ENCODE data around the gene DCP1B.

Gene DCP1B

DNA sequence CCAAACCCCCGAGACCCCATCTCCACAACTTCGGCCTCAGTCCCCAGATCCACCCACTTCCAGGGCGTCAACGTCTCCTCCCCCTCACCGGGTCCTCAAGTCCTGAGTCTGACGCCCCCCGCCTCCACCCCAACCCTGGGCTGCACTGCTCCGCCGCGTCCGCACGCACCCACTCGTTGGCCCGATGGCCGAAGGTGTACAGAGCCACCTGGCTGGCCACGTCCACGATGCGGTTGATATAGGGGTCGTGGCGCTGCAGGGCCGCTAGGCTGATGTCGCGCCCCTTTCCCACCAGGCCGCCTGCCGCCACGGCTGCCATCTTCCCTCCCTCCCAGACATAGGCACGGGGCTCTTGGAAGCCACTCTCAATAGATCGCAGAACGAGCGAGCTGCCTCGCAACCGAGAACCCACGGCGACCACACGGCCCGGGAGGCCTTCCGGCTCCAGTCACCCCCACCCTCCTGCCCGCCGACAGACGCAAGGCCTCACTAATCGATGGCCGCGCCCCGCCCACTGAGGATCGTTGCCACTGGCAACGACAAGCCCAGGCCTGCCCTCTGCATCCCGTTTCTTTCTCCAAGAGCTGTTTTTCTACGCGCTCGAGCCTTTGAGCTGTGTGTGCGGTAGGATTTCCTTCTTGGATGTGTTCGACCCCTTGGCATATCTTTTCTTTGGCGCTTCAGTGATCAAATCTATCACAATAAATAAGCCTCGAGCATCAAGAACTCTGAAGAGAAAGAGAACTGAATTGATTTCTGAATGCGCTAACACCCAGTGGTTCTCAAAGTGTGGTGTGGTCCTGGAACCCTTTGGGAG is at the start of gene DCP1B:
DCP1B (minus strand) TSS at position 345 of the 817 bp plus-strand sequence; CDS start at position 319, 26 bp downstream.
- DNase-seq: peak; percentile 93

DNA sequence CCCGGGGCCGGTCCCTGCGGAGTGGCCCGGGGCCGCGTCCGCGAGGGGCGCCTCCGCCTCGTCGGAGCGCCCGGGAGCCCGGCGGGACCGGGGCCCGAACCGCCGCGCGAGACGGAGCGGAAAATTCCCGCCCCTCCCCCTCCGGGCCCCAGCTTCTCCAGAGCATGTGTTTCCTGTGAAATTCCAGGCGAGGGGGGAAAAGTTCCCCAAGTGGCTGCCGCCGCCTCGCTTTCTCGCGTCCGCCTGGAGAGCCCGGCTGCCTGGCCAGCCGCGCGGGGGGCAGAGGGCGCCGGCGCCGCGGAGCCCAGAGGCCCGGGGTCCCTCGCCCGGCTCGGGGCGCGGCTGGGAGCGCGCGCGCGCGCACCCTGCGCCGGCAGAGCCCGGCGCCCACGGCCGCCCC is 49.4 kb upstream of the DCP1B start:
- DNase-seq: no peak

- DNase-seq: peak; percentile 48
Measured at GRCh38 chr12:2052826-2053678, 48.8 kb upstream of the DCP1B start, which contains the start of gene CACNA1C. CACNA1C (plus strand) TSS chr12:2052987; CDS start chr12:2053563, 576 bp downstream.

GRCh38 chr12:2051700-2052621 is 47.7 kb upstream of the DCP1B start:
- DNase-seq: peak; percentile 8

GRCh38 chr12:2049604-2050540 is 45.6 kb upstream of the DCP1B start:
- no peak for DNase-seq

DNA sequence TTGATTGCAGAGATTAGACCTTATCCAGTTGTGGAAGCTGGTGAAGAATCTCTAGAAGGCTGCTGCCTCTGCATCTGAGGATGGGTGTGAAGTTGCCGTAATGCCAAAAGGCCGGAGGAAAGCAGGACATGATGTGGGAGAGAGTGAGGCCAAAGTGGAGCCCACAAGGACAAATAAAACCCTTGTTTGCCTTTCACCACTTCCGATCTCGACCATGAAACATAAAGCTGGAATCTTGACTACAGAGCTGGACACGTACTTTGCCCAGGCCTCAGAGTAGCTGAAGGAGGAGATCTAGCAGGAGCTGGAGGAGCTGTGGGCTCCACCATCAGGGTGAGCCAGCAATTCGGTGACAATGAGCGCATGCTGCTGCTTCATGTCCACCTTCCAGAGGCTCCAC is 43.5 kb upstream of the DCP1B start:
- no peak for DNase-seq

- DNase-seq: no peak
Measured at GRCh38 chr12:2046957-2047356, 42.7 kb upstream of the DCP1B start.

GRCh38 chr12:2044165-2044564 is 39.9 kb upstream of the DCP1B start:
- no peak for DNase-seq

GRCh38 chr12:2043054-2043453 is 38.8 kb upstream of the DCP1B start:
- no peak for DNase-seq

GRCh38 chr12:2039034-2039433 is 34.8 kb upstream of the DCP1B start:
- no peak for DNase-seq

DNA sequence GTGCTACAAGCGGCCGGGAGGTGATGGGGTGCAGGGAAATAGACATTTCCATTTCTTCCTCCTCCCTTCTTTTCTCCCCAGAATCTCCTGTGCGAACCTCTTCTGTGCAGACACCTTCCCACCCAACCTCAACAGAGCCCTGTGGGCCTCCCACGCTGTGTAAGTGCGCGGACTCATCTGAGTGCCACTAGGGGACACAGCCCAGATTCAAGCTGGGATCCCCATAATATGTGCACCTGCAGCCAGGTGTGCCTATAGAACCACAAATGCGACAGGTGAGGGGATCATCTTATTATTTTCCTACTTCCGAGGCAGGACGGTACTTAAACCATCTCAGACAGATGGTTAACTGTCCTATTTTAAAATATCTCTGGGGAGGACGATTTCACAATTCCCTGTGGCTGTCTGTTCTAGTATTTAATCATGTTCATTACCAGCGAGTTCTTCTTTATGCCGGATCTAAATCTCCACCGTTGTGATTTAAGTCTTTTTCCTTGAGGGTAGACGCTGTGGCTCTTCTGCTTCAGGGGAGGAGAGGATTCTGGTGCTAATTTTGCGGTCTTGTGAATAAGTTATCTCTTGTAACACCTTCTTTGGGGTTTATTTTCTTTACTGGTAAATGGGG is 31.3 kb upstream of the DCP1B start:
- no peak for DNase-seq

DNA sequence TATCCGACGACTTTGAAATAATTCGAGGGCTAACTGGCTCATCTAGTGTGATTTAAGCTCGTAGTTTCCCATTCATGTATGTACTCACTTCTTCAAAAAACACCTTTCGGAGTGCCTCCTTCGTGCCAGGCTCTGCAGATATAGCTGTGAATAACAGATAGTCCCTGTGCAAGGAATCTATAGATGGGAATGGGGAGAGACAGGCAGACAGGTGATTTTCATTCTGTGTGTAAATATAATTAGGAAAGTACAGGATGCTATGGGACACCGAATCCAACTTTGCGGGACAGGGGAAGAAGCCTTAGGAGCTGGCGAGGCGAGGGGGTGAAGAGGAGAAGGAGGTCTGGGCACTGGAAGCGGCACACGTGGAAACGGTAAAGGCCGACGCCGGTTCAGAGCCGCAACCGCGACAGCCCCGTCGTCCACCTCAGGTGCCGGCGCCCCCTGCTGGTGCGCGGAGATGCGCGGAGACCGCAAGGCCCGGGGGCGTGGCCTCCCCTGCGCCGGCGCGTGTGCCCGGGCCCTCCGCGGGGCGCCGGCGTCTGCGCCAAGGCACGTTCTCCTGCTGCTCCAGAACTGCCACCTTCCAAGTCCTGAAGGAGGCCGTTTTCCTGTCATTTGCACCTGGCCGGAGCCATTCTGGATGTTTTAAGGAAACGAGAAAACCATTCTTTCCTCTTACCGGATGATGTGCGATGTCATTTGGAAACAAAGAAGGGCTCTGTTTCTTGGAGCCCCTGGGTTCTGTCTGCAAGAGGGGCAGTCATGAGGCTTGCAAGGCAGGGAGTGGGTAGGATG is 30.6 kb upstream of the DCP1B start:
- peak; percentile 79 for DNase-seq

DNA sequence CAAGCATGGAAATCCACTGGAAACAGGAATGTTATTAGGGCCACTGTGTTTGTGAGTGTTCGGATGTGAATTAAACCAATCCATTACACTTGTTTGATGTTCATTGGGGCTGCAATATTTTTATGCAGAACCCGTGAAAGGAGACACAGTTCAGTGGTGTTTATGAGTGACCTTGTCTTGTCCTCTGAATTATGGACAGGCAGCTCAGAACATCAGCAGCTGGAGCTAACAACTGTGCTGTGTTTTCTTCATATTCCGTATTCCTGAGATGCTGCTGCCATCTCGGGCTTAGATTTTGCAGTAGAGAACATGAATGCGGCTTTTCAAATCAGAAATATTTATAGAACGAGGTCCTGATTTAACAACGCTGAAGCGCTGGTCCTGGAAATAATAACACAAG is 28.2 kb upstream of the DCP1B start:
- DNase-seq: no peak

GRCh38 chr12:2029851-2030250 is 25.6 kb upstream of the DCP1B start:
- no peak for DNase-seq

DNA sequence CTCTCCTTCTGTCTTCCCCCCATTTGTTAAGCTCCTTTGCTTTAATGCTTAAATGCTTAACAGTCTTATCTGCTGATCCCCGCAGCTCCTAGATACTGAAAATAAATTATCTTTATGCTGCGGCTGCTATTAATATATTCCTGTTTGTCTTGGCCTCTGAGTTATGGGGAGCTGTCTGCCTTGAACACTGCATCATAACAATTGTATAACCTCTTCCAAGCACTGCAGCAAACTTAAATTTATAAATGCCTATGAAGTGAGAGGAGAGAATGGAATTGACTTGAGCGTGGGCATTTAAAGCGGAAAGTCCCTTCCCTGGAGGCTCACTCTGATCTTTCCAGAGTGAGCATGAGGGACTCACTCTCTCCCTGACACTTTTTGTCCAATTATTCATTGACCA is 23.1 kb upstream of the DCP1B start:
- DNase-seq: no peak

DNA sequence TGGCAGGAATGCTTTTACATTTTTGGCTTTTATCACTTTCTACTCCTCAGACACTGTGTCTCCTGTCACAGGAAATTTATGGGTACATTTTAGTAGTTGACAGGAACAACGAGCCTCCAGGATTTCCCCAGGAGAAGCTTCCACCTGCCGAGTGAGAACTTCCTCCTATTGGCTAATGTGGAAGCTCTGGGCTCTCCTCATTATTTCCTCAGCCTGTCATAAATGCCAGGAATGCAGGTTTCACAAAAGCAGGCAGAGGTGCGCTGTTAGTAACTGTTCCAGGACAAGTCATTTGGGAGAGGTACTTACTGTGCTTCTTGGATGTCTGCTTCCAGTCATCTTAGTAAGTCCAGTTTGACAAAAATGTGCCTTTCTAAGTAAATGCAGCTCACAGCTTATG is 19.1 kb upstream of the DCP1B start:
- no peak for DNase-seq

DNA sequence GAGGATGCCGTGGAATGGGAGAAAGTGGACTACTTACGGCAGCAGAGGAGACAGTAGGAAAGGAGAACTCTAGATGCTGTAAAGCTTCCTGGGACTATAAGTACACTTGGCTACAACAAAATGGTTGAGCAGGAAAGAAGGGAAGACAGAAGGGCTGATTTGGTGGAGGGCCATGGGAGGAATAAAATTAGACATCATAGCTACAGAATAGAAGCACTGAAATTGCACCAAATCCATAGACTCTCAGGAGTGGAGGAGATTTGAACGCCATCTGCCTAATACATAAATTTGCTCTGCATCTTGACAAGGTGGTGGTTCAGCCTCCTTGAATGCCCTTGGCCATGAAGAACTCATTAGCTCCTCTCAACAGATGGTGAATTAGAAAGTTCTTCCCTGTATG is 16.3 kb upstream of the DCP1B start:
- no peak for DNase-seq

- DNase-seq: no peak
Measured at GRCh38 chr12:2019126-2019525, 14.9 kb upstream of the DCP1B start.

DNA sequence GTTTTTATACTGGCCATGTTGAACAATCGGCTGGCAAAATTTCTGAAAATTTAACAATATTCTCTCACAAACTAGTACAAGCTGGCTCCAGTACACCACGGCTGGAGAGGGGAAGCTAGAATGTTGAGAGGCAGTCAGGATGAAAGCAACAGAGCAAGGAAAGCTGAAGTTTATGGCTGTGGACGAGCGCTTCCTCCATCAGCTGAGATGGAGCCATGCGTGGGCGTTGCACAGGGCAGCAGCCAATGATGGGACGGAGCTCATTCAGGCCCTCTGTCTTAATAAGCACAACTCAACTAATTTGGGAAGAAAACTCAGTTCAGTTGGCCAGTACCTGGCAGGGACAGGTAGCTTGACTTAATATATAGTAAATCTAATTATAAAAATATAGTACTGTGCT is 14.1 kb upstream of the DCP1B start:
- no peak for DNase-seq

Measured in NCI-H510A treated with DMSO at 0.1 percent for 48 hours (cell line).